Type B pancreatic cell (in vitro differentiated cells): ENCODE measurements around the gene TRIP11. TPM values are rescaled to one million over a fixed set of nuclear protein-coding genes. Genes with fewer than 3 reads are reported as not detected.

ENCODE experiments used
- DNase-seq: peaks from one replicate; pipeline ENCODE4 v3.0.0; 2021; ENCODE audit warnings: mixed read lengths; ENCODE audit not compliant: unreplicated experiment; ENCODE audit errors: extremely low spot score
- H3K27ac Mint-ChIP-seq: 2 replicates; pipeline ENCODE4 v1.8.0; 2021; ENCODE audit warnings: mild to moderate bottlenecking, mixed read lengths
- H3K27me3 Mint-ChIP-seq: 2 replicates; pipeline ENCODE4 v1.8.0; 2021; ENCODE audit warnings: mixed read lengths
- H3K36me3 Mint-ChIP-seq: 2 replicates; pipeline ENCODE4 v1.8.0; 2021; ENCODE audit warnings: mixed read lengths
- H3K4me1 Mint-ChIP-seq: one replicate; pipeline ENCODE4 v1.8.0; 2021; ENCODE audit warnings: mixed read lengths; ENCODE audit not compliant: unreplicated experiment
- H3K4me3 Mint-ChIP-seq: 2 replicates; pipeline ENCODE4 v1.8.0; 2021; ENCODE audit warnings: mild to moderate bottlenecking, mixed read lengths
- H3K9me3 Mint-ChIP-seq: 2 replicates; pipeline ENCODE4 v1.8.0; 2021; ENCODE audit warnings: mixed read lengths
- CTCF ChIP-seq: fragments of 200-600 bp; sonication (generic); conservative IDR thresholded peaks from 2 replicates; pipeline ENCODE4 v1.5.0; 2021; ENCODE audit warnings: antibody characterized with exemption, mild to moderate bottlenecking
- total RNA-seq: library from RNA; stranded (reverse); gene quantifications from 2 replicates; pipeline ENCODE4 v1.2.1, GENCODE V29; 2021; ENCODE audit warnings: low replicate concordance

The TRIP11 gene
- total RNA-seq, 1 donor from 2014 or later, result 61.8 TPM

- no peak for TF ChIP-seq CTCF
- no peak for DNase-seq
- no peak overlapping the region for H3K4me3 Mint-ChIP-seq
- peaks cover 3% of the 10 kb centered on the region for H3K9me3 Mint-ChIP-seq
- peaks cover 12% of the 10 kb centered on the region for H3K4me1 Mint-ChIP-seq
- H3K27ac Mint-ChIP-seq, result no peak overlapping the region
- H3K36me3 Mint-ChIP-seq, result no peaks in the 10 kb centered on the region
- H3K27me3 Mint-ChIP-seq, result no peaks in the 10 kb centered on the region
Observed at GRCh38 chr14:91920526-91920925, 119.3 kb downstream of the TRIP11 start.

GRCh38 chr14:91919814-91920213 lies 120.0 kb downstream of the TRIP11 start:
- Mint-ChIP-seq H3K27ac (no peak overlapping the region), H3K36me3 (no peaks in the 10 kb centered on the region), H3K9me3 (peaks cover 3% of the 10 kb centered on the region), H3K4me3 (no peak overlapping the region), H3K4me1 (peaks cover 9% of the 10 kb centered on the region), H3K27me3 (no peaks in the 10 kb centered on the region)
- no peak for DNase-seq
- TF ChIP-seq CTCF, result no peak

GRCh38 chr14:91918186-91918883 lies 121.5 kb downstream of the TRIP11 start:
- peaks cover 6% of the 10 kb centered on the region for H3K4me1 Mint-ChIP-seq
- H3K27ac Mint-ChIP-seq, result no peak overlapping the region
- H3K36me3 Mint-ChIP-seq, result no peaks in the 10 kb centered on the region
- no peak for DNase-seq
- no peaks in the 10 kb centered on the region for H3K27me3 Mint-ChIP-seq
- no peak for TF ChIP-seq CTCF
- H3K4me3 Mint-ChIP-seq, result no peak overlapping the region
- H3K9me3 Mint-ChIP-seq, result peaks cover 3% of the 10 kb centered on the region

Other genes starting within 250 kb of the TRIP11 start
- gene TC2N, start 172.5 kb downstream of the TRIP11 start, total RNA-seq, result 19.4 and 42.2 TPM in 2 replicates
- 1.9 and 14.1 TPM in 2 replicates for gene FBLN5, start 92.4 kb downstream of the TRIP11 start, total RNA-seq
- 30.1 and 30.5 TPM in 2 replicates for gene ATXN3, start 66.5 kb upstream of the TRIP11 start, total RNA-seq
- gene NDUFB1, start 81.6 kb upstream of the TRIP11 start, total RNA-seq, result 129 and 146 TPM in 2 replicates
- gene CPSF2, start 81.9 kb upstream of the TRIP11 start, total RNA-seq, result 67.8 and 81.2 TPM in 2 replicates